HG02763 (cell line): ENCODE results near the gene ANGEL2.
"Not testable (repeated sequence)": the region's sequence is repeated elsewhere in the genome, so short reads cannot be mapped to it uniquely, and the experiment has no call there.

Source experiments
- ATAC-seq: cut with Tn5 transposase; IDR thresholded peaks from one replicate; pipeline ENCODE4 v1.9.1; 2021; ENCODE audit warnings: mild to moderate bottlenecking, moderate library complexity; ENCODE audit not compliant: unreplicated experiment

Gene ANGEL2

GRCh38 chr1:213019450-213019849, 3.8 kb upstream of the ANGEL2 start:
- ATAC-seq: no peak

- ATAC-seq: no peak
Observed at GRCh38 chr1:213017447-213018273, 2.0 kb upstream of the ANGEL2 start.

GRCh38 chr1:213014642-213015041, 1.0 kb downstream of the ANGEL2 start:
- no peak for ATAC-seq

GRCh38 chr1:213008564-213008963, 7.1 kb downstream of the ANGEL2 start:
- peak; percentile 64 for ATAC-seq

GRCh38 chr1:213003256-213003655, 12.4 kb downstream of the ANGEL2 start:
- ATAC-seq: no peak

- no peak for ATAC-seq
Observed at GRCh38 chr1:212994926-212995325, 20.7 kb downstream of the ANGEL2 start.

- ATAC-seq: not testable (repeated sequence)
Observed at GRCh38 chr1:212993960-212994359, 21.7 kb downstream of the ANGEL2 start.

GRCh38 chr1:212990276-212990675, 25.4 kb downstream of the ANGEL2 start:
- no peak for ATAC-seq

GRCh38 chr1:212987702-212988322, 27.9 kb downstream of the ANGEL2 start:
- ATAC-seq: no peak

GRCh38 chr1:212986551-212986950, 29.1 kb downstream of the ANGEL2 start:
- no peak for ATAC-seq

GRCh38 chr1:212984522-212985291, 31.0 kb downstream of the ANGEL2 start:
- ATAC-seq: no peak

- ATAC-seq: no peak
Observed at GRCh38 chr1:212983482-212983881, 32.2 kb downstream of the ANGEL2 start.

GRCh38 chr1:212982430-212983152, 33.1 kb downstream of the ANGEL2 start:
- no peak for ATAC-seq

GRCh38 chr1:212981571-212982328, 33.9 kb downstream of the ANGEL2 start:
- ATAC-seq: peak; percentile 51

- ATAC-seq: no peak
Observed at GRCh38 chr1:212981025-212981495, 34.6 kb downstream of the ANGEL2 start.

- no peak for ATAC-seq
Observed at GRCh38 chr1:212980123-212980785, 35.4 kb downstream of the ANGEL2 start.

GRCh38 chr1:212979340-212980122, 36.1 kb downstream of the ANGEL2 start:
- ATAC-seq: peak; percentile 62

- peak; percentile 37 for ATAC-seq
Observed at GRCh38 chr1:212977781-212978645, 37.7 kb downstream of the ANGEL2 start.
